Measurements from ENCODE around the gene AHRR. TPM values are rescaled to one million over a fixed set of nuclear protein-coding genes. Genes with fewer than 3 reads are reported as not detected.

AHRR gene
- total RNA-seq, 1 experiment from 2014 or later = 2.2 TPM

DNA sequence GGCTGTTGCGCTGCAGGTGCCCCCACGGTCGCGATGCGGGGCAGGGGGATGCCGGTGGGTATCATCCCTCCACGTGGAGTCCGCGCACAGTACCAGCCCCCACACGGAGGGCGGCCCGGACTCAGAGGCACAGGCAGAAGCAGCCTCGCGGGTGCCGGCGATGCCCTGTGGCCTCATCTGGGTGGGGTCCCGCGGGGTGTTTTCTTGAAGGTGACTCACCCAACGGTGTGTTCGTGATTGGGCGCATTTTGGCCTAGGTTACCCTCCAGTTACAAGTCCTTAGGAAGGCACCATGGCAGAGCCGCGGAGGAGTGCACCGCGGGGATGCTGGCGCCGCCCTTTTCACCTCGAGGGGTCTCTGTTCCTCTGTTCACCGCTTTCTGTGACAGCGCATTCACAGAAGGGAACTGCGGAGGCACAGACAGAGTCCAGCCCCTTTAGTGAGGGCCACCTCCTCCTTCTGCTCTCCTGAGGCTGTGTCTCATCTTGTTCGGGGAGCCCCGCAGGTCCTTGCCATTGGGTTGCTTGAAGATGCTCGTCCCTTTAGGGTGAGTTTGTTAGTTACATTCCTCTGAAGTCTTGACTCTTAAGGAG is 99.9 kb downstream of the AHRR start:
- TF ChIP-seq, protein P1, sequence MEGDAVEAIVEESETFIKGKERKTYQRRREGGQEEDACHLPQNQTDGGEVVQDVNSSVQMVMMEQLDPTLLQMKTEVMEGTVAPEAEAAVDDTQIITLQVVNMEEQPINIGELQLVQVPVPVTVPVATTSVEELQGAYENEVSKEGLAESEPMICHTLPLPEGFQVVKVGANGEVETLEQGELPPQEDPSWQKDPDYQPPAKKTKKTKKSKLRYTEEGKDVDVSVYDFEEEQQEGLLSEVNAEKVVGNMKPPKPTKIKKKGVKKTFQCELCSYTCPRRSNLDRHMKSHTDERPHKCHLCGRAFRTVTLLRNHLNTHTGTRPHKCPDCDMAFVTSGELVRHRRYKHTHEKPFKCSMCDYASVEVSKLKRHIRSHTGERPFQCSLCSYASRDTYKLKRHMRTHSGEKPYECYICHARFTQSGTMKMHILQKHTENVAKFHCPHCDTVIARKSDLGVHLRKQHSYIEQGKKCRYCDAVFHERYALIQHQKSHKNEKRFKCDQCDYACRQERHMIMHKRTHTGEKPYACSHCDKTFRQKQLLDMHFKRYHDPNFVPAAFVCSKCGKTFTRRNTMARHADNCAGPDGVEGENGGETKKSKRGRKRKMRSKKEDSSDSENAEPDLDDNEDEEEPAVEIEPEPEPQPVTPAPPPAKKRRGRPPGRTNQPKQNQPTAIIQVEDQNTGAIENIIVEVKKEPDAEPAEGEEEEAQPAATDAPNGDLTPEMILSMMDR (conservative IDR thresholded peaks at IDR 0.05) = no peak
- no peaks in the 10 kb centered on the region for H4K20me1 ChIP-seq (ENCODE audit: control insufficient read depth, insufficient read depth, insufficient read length)
- no peak overlapping the region for H3T11ph ChIP-seq (ENCODE audit: low read length)
- H3K79me2 ChIP-seq (ENCODE audit: insufficient read depth, low read length) = no peaks in the 10 kb centered on the region
- H2BK15ac ChIP-seq (ENCODE audit: low read depth, low read length) = no peak overlapping the region
- H3K14ac ChIP-seq (ENCODE audit: insufficient read depth, low read length) = no peak overlapping the region
- peak; percentile 27 for DNase-seq
- H3K4me3 Mint-ChIP-seq = no peak overlapping the region; a peak in 1 of 5 replicates
- WGBS (ENCODE audit: extremely low coverage, insufficient read length, low lambda C conversion rate) = no CpG with 5 or more reads among the region's 34 CpGs
- H4K5ac ChIP-seq (ENCODE audit: insufficient read length, low read depth, low read length) = no peak overlapping the region
- H3K27ac ChIP-seq (ENCODE audit: insufficient read length, low read depth, low read length) = no peak overlapping the region
- H2BK120ac ChIP-seq (ENCODE audit: low read depth, low read length, poor library complexity, severe bottlenecking) = no peak overlapping the region
- no peaks in the 10 kb centered on the region for H3K79me1 ChIP-seq (ENCODE audit: insufficient read depth, low read depth, low read length, poor library complexity, severe bottlenecking)
- H3K4ac ChIP-seq (ENCODE audit: low read depth, low read length) = no peak overlapping the region
- no peak overlapping the region for H2BK5ac ChIP-seq (ENCODE audit: insufficient read length, low read length)
- no peak overlapping the region for H3K27ac Mint-ChIP-seq
- no peak overlapping the region for H2BK12ac ChIP-seq (ENCODE audit: insufficient read length, low read depth, low read length)
- no peak overlapping the region for H3K9ac ChIP-seq (ENCODE audit: extremely low read depth, insufficient read length, low read length)
- H2AK5ac ChIP-seq (ENCODE audit: insufficient read length, low read length) = no peak overlapping the region
- H3K18ac ChIP-seq (ENCODE audit: insufficient read length, low read depth, low read length) = no peak overlapping the region
- peaks cover 0 to 4% (median 0%) of the 10 kb centered on the region in 3 experiments; a peak in 1 of 7 replicates for H3K36me3 Mint-ChIP-seq (ENCODE audit: insufficient read depth in 1 of 3, low read depth in 3 of 3)
- no peak overlapping the region for H3K4me2 ChIP-seq (ENCODE audit: insufficient read depth, insufficient read length, low read length)
- peaks cover 0 to 4% of the 10 kb centered on the region in 2 experiments; a peak in 2 of 5 replicates for H3K9me3 Mint-ChIP-seq
- no peak overlapping the region for H3K56ac ChIP-seq (ENCODE audit: insufficient read length, low read depth, low read length)
- H3K9me3 ChIP-seq (ENCODE audit: control insufficient read depth, low read depth, low read length) = no peaks in the 10 kb centered on the region
- no peaks in the 10 kb centered on the region for H3K4me1 ChIP-seq (ENCODE audit: insufficient read depth, low read length)
- peaks cover 9% of the 10 kb centered on the region in 2 experiments for H3K4me1 Mint-ChIP-seq
- no peaks in the 10 kb centered on the region for H3K23me2 ChIP-seq (ENCODE audit: insufficient read length, low read depth, low read length, poor library complexity, severe bottlenecking)
- H2BK20ac ChIP-seq (ENCODE audit: low read depth, low read length, poor library complexity, severe bottlenecking) = no peak overlapping the region
- no peaks in the 10 kb centered on the region for H3K27me3 ChIP-seq (ENCODE audit: insufficient read depth, low read length)
- H4K8ac ChIP-seq (replicated peaks; ENCODE audit: insufficient read length, low read depth, low read length) = no peak overlapping the region
- no peak overlapping the region for H4K91ac ChIP-seq (ENCODE audit: insufficient read length, low read depth, low read length)
- H3K27me3 Mint-ChIP-seq (ENCODE audit: low read depth) = peaks cover 5% of the 10 kb centered on the region
- H3K23ac ChIP-seq (ENCODE audit: insufficient read length, low read depth, low read length) = no peak overlapping the region
- no peak overlapping the region for H2AFZ ChIP-seq (ENCODE audit: low read length)
